Transverse colon (tissue), 4 donors: ENCODE data around the gene RDX.

Experiments
- EP300 ChIP-seq: sonication (generic); formaldehyde crosslinking; IDR thresholded peaks from one replicate; pipeline ENCODE4 v1.6.1; 2017; ENCODE audit warnings: antibody characterized with exemption, low read depth
- POLR2AphosphoS5 ChIP-seq, 3 donors: sonication (generic); formaldehyde crosslinking; IDR thresholded peaks; one replicate each; pipeline ENCODE4 v1.6.1; 2016; ENCODE audit warnings: antibody characterized with exemption in 3 of 3
- TF ChIP-seq, protein P1 (sequence below), 5 experiments: fragments of 200-600 bp in 3 of 5; fragments of 450-650 bp in 2 of 5; sonication (generic) in 3 of 5; IDR thresholded peaks; 1 replicate in 2 of 5; 2 replicates in 3 of 5; pipeline ENCODE4 v1.5.1; 2016 to 2017; ENCODE audit warnings: antibody characterized with exemption in 5 of 5, inconsistent platforms in 3 of 5, mild to moderate bottlenecking in 2 of 5, moderate library complexity in 1 of 5

DNA sequence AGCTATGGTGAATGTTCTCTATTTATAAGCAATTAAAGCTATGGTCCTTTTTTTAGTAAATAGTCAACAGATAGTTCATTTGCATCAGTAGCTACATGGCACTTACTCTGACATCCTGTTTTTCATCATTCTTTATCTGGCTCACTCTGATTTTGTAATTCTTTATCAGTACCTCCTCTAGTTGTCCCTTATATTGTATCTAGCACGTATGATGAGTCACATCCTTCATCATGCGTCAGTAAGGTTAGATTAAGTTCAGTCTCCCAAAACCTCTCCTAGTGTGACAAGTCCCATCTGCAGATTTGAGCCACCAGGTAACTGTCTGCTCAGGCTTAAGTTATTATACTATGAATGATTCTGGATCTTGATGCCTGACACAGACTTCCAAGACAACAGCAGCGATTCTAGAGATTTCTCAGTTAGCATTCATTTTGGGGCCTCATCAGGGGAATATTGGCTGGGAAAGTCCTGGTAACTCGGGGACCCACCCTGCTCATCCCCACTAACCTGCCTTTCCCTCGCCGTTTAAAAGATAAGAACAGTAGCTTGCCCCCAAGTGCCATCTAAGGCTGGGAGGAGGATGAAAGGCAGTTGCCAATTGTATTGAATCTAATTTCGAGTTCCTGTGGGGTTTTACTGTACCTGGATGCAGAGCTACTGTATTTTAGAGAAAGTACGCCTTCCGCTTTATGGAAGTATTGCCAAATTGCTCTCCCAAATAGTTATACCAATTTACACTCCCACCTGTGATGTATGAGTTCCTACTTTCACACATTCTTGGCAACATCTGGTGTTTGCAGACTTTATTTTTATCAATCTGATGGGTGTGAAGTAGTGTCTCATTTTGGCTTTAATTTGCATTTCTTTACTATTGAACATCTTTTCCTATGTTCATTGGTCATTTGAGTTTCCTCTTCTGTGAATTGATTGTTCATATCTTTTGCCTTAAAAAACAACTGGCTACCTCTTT is 147.4 kb downstream of the RDX start:
- TF ChIP-seq, protein P1, sequence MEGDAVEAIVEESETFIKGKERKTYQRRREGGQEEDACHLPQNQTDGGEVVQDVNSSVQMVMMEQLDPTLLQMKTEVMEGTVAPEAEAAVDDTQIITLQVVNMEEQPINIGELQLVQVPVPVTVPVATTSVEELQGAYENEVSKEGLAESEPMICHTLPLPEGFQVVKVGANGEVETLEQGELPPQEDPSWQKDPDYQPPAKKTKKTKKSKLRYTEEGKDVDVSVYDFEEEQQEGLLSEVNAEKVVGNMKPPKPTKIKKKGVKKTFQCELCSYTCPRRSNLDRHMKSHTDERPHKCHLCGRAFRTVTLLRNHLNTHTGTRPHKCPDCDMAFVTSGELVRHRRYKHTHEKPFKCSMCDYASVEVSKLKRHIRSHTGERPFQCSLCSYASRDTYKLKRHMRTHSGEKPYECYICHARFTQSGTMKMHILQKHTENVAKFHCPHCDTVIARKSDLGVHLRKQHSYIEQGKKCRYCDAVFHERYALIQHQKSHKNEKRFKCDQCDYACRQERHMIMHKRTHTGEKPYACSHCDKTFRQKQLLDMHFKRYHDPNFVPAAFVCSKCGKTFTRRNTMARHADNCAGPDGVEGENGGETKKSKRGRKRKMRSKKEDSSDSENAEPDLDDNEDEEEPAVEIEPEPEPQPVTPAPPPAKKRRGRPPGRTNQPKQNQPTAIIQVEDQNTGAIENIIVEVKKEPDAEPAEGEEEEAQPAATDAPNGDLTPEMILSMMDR (IDR thresholded peaks at IDR 0.05): no peak
- TF ChIP-seq POLR2AphosphoS5 (IDR thresholded peaks at IDR 0.05): no peak
- TF ChIP-seq EP300: no peak
